NCI-H2107 (cell line): ENCODE results near the gene OR2Z1.

ENCODE experiments used
- DNase-seq: peaks from one replicate; lab custom pipeline; 2025; lab: John Stamatoyannopoulos, UW

Gene OR2Z1, protein sequence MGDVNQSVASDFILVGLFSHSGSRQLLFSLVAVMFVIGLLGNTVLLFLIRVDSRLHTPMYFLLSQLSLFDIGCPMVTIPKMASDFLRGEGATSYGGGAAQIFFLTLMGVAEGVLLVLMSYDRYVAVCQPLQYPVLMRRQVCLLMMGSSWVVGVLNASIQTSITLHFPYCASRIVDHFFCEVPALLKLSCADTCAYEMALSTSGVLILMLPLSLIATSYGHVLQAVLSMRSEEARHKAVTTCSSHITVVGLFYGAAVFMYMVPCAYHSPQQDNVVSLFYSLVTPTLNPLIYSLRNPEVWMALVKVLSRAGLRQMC

DNA sequence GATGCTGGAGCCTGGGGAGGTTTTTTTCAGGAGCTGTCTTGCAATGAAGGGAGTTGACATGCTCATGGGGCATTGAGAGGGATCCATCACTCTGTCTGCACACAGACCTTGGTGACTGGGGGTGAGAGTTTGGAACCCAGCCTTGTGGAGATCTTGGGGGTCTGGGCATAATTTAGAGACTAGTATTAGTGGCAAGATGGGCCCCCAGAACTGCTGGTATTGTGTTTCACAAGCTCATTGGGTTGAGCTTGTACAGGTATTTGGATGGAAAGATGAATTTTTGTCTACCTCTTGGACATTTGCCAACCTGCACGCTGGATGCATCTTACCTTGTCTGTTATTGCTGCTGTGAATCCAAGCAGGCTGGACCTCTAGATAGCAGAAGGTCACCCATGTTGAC lies at the start of gene OR2Z1:
OR2Z1 (plus strand) TSS at position 301 of the 400 bp plus-strand sequence. CDS start 9,395 bp downstream, outside the sequence.
- no peak for DNase-seq

DNA sequence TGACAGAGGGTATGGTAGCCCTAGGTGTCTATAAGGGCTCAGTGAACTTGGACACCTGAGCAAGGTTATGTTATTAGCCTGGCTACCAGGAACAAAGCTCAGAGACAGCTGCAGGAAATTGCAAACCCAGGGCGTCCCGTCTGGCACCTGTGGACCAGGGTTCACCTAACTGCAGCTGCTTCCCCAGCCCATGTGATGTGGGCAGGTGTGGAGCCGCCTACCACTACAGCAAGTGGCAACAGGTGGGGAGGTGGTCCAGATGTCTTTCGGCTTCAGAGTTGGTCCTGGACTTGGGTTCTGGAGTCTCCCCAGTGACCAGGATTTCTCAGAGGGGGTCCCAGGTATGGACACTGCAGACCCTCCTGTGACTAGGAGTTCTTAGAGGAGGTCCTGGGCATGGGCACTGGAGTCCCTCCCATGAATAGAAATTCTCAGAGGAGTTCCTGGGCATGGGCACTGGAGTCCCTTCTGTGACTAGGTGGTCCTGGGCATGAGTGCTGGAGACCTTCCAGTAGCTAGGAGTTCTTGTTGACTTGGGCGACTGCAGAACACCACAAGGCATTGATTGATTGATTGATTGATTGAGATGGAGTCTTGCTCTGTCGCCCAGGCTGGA lies 48.0 kb upstream of the OR2Z1 start:
- DNase-seq: no peak

DNA sequence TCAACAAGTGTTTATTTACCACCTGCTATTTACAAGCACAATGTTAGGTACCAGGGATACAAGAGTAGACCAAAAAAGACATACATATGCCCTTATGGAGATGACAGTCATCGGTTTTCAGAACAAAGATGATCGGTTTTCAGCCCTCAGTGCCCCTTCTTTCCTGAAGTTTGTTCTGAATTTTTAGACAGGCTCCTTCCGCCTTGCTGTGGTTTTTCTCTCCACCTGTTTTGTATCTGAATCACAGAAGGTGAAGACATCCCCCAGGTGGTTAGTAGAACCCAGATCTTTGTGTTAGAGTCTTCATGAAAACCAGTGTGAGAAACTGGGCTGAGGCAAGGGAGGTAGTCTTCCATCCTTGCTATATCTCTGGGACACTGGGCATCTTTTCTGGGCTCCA lies 46.4 kb upstream of the OR2Z1 start:
- no peak for DNase-seq

DNA sequence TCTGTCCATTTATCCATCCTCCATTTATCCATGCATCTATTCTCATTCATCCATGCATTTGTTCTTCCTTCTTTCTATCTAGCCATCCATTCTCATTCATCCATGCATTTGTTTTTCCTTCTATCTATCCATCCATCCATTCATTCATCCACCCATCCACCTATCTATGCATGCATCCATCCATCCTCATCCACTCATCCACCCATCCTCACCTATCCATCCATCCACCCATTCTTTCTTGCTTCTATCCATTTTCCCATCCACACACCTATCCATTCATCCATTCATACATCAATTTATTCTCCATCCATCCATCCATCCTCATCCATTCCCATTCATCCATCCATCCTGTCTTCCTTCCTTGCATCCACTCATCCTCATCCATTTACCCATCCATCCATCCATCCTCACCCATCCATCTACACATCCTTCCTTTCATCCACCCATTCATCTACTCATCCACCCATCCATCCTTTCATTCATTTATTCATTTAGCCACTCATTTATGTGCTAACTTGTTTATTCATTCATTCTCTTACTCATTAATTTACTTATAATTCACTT lies 43.1 kb upstream of the OR2Z1 start:
- no peak for DNase-seq

DNA sequence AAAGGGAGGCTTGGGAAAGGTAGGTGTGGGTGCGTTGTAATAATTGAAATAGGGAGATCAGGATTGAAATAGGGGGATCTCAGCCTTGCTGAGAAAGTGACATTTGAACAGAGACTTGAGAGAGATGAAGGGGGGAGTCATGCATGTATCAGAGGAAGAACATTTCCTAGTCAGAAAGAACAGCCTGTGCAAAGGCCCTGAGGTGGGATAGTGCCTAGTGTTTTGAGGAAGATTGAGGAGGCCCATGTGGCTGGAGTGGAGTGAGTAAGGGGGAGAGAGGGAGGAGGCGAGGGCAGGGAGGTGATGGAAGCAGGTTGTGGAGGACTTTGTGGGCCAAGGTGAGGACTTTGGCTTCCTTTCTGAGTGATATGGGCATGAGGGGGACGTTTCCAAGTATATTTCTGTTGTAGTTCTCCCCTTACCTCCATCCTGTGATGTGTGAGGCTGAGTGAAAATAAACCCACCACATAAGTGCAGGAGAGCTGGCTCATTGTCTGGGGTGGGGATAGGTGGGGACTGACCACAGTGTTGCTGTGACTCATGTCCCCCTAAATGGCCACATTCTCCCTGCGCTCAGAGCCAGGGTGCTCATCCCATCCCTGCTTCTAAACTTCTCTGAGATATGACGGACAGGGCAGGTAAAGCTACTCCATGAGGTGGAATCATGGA lies 40.6 kb upstream of the OR2Z1 start:
- no peak for DNase-seq

DNA sequence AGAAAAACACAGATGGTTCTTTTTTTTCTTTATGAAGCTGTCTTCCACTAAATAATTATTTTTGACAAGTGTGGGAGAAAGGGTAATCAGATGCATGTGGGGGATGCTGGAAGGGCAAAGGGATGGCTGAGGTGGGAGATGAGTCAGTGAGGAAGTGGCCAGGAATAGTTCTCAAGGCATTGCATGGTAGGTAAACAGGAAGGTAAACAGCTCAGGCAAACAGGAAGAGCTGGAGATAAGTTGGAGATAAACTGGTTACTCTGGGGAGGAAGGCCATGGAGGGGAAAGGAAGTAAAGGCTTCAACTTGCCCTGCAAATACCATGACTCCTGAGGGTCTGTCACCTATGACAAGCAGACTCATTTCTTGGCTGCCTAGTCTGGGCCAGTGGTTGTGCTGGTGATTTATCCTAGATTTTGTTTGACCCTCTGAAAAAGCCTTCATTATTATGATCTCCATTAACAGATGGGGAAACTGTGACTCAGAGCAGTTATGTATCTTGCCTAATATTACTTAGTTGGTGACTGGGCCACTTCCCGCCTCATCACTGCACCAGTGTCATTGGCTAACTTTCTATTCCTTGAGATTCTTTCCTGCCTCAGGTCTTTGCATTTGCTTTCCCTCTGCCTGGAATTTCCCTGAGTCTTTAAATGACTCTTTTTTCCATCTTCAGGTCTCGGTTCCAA lies 39.9 kb upstream of the OR2Z1 start:
- DNase-seq: no peak

DNA sequence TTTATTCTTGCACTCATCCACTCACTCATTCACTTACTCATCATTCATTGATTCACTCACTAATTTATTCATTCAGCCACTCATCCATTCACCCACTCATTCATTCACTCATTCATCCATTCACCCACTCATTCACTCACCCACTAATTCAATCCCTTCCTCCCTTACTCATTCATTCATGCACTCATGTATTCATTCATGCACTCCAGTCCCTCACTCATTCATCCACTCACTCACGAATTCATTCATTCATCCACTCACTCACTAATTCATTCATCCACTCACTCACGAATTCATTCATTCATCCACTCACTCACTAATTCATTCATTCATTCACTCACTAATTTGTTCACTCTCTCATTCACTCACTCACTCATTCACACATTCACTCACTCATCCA lies 39.0 kb upstream of the OR2Z1 start:
- DNase-seq: no peak

DNA sequence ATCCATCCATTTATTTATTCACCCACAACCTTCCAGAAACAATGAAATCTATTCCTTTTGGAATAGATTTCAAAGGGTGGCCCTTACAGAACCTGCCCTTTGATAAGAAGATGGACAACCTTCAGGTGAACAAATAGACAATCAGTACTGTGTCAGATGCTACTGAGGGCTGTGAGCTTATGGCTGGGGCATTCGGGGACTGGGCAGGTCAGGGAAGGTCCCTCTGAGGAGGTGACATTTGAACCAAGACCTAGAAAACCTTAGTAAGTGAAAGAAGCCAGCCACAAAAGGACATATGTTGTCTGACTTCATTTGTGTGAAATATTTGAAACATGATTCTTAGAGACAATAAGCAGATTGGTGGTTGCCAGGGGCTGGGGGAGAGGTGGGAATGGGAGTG lies 38.5 kb upstream of the OR2Z1 start:
- no peak for DNase-seq

DNA sequence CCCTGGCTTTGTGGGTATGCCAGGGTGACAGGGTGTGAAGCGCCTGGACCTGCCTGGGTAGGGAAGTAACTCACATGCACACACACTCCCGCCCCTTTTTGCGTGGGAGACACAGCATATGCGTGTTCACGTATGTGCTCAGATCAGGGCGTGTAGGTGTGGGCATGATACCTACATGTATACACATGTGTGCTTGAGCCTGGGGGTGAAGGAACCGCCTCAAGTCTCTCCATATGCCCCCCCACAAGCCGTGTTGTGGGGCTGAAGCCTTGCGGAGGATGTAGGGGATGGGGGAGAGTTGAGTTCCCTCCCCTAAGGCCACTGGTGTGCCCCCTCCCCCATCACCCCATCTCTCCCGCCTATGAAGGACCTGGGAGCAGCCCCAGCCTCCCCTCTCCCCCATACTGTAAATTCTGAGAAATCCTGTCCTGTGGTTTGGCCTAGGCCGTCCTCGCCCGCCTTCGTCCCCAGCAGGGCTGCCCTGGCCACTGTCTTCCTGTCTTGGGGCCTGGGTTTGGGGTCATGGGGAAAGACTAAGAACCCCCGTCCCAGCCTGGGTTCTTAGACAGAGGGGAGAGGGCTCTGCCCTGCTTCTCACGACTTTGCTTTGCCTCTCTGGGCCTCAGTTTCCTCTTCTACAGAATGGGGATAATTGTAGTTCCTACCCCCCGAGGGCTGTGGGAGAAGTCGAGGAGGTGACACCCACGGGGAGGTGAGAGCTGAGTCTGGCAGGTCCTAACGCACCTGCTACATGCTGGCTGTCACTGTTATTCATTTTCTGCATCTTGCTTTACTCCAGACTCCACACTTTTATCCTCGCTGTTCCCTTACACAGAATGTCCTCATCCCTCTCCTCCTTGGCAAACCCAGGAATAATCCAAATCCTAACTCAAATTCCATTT lies 37.2 kb upstream of the OR2Z1 start:
- no peak for DNase-seq

DNA sequence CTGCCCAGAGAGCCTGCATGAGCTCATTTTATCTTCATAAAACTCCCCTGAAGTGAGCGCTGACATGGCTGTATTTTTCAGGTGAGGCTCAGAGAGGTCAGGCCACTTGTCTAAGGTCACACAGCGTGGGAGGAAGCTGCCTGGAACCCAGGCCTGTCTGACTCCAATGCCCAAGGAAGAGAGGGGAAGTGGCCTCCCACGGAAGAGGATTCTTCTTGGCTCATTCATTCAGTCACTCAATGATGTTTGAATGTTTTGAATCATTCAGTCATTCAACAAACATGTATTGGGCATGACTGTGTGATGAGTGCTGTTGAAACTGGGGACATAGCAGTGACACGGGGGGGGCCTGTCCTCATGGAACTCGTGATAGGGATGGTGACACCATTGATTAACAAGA lies 34.9 kb upstream of the OR2Z1 start:
- DNase-seq: no peak

DNA sequence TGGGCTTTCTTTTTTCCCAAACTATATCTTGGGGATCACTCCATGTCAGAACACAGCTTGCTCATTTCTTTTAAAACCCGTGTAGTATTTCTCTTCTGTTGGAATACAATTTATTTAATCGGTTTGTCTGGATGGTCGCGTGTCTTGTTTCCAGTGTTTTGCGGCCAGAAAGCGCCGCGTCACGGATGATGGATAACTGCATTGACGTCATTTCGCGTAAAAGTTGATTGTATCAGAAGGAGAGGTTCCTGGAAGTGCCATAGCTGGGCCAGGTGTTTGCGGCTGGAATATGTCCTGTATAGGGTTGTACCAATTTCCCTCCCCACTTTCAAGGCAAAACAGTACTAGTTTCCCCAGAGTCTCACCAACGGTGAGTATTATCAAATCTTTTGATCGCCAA lies 32.5 kb upstream of the OR2Z1 start:
- DNase-seq: no peak

DNA sequence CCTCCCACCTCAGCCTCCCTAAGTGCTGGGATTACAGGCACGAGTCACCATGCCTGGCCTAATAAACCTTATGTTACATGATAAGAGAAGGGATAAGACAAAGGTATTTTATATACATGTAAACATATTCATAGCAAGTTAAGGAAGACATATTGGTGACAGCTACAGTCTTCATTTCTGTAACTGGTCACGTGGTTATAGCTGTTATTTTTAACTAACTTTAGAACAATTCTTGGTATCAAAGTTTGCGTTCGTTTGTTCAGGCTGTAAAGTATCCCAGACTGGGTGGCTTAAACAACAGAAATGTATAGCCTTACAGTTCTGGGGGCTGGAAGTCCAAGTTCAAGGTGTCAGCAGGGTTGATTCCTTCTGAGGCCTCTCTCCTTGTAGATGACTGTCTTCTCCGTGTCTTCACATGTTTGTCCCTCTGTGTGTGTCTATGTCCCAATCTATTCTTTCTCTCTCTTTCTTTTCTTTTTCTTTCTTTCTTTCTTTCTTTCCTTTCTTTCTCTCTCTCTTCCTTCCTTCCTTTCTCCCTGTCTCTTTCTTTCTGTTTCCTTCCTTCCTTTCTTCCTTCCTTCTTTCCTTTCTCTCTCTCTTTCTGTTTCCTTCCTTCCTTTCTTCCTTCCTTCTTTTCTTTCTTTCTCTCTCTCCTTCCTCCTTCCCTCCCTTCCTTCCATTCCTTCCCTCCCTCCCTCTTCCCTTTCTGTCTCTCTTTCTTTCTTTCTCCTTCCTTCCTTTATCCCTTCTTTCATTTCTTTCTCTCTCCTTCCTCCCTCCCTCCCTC lies 30.5 kb upstream of the OR2Z1 start:
- DNase-seq: no peak

DNA sequence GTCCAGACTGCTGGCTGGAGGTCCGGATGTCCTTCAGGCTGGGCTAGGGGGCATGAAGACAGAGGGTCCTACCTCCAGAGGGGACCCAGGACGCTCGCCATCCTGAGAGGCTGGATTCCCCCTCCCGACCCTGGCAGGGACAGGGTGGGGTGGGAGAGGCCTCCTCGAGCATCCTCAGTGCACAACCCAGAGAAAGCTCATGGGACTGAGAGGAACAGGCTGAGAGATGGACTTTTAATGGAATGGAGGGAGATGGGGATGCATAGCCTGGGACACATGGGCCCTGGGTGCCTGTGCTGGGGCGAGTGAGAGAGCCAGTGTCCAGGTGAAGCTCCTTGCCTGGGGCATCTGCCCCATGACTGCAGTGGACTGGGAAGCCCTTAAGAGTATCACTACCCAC lies 25.9 kb upstream of the OR2Z1 start:
- DNase-seq: no peak

DNA sequence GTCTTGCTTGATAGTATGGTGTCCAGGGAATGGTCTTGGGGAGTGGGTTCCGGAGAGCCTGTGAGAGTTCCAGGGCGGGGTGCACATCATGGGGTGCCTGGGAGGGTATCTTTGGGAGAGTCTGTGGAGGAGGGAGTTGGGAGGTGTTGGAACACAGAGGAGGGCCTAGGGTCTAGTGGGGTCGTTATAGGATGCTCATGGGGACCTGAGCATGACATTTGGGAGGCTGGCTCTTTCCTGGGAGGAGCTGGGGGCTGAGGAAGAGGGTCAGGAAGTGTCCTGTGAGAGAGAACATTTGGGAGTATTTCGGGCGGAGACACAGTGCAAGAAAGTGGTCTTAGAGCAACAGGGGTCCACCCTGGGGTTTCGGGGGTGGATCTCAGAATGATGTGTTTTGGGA lies 25.5 kb upstream of the OR2Z1 start:
- no peak for DNase-seq

DNA sequence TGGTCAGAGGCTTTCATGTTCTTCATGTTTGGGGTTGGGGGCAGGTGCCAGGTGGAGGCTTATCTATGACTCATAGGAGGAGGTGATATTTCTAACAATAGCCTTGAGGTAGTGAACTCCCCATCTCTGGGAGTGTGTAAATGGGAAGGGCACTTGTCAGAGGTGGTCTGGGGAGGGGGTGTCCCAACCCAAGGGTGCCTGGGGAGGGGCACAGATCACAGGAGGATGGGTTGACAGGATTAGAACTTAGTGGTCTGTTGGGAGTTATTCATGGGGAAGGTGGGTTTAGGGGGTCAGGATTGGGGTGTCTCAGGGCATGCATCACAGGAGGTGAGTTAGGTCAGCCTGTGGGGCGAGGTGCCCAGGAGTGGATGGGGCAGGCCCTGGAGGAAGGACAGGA lies 24.4 kb upstream of the OR2Z1 start:
- no peak for DNase-seq

DNA sequence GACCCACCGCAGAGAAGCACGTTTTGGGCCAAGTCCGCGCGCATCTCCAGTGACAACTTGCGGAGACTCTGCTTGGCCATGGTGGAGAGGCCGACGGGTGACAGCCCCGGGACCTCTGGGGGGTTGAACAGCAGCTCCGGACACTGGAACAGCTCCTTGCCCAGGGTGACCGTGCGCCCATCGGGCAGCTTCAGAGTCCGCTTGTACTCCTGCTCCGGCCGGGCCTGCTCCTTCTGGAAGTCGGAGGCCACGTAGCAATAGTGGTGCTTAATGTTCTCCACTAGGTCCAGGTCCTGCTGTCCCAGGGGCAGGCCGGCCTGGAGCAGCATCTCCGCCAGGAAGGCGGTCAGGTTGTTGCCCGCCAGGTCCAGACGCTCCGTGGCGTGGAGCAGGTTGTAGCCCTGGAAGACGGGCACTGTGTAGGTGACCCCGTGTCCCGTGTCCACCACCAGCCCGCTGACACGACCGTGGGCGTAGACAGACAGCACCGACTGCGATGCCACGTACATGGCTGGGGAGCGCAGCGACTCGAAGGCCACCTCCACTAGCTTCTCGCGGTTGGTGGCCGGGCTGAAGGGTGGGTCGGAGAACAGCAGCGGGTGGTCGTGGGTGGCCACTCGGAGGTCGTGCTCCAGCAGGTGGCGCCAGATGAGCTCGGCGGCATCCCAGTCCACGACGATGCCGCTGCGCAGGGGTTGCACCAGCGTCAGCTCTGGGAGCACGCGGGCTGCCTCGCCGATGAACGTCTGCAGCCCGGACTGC lies 23.6 kb upstream of the OR2Z1 start:
- DNase-seq: no peak

DNA sequence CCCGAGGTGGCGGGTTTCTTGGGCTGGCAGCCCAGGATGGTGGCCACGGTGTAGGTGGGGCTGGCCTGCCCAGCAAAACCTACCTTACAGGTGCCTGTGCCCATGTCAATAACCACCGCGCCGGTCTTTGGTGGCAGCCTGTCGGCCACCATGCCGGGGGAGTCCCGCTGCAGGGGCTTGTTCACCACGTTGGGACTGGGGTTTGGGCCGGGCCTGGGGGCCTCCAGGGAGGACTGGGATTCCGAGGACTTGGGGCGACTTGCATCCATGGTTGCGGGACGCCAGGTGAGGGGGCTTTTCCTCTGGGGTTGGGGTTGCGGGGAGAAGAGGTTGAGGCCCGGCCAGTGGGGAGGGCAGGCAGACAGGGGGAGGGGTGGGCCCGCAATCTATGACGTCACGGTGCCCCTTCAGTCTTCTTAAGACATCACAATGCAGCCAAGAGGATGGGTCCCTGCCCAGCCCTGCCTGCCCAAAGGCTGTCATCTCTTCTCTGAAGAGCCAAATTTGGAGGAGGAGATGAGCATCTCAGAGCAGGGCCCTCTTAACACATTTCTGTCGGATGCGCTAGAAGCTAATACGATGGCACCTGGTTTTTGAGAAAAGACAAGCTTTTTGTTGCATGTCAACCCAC lies 22.9 kb upstream of the OR2Z1 start, which contains the start of gene ACTL9:
ACTL9 (minus strand) TSS at position 363 of the 631 bp plus-strand sequence; CDS start at position 269, 94 bp downstream.
- DNase-seq: no peak

DNA sequence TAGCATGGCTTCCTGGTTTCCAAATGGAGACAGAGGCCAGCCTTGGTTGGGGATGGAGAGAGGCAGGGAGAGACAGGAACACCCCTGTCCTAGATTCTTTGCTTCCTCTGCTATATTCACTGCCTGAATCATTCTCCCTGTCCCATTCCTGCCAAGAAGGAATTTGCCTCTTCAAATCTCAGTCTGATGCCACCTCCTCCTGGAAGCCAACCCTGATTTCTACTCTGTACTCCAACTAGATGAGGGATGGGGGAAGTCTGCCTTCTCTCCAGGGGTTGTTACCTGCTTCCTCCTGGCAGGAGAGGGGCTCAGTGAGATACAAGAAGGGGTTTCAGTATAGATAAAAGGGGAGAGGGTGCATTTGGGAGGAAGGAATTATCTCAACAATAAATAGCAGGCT lies 21.5 kb upstream of the OR2Z1 start:
- DNase-seq: no peak

DNA sequence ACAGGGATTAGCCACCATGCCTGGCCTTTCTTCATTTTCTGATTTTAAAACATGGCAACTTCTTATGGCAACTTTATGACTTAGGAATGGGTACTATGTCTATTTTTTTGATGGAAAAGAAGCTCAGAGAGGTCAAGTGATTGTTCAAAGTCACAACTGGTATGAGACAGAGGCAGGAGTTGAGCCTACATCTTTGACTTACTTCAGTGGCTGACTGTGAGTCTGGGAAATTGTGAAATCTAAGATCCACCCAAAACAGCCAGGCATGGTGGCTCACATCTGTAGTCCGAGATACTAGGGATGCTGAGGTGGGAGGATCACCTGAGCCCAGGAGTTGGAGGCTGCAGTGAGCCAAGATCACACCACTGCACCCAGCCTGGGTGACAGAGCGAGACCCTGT lies 20.5 kb upstream of the OR2Z1 start:
- DNase-seq: no peak
